Osteocyte (in vitro differentiated cells): ENCODE data around the gene KRTAP9-9. TPM values are rescaled to one million over a fixed set of nuclear protein-coding genes. Genes with fewer than 3 reads are reported as not detected.
"Not testable (repeated sequence)": the region's sequence is repeated elsewhere in the genome, so short reads cannot be mapped to it uniquely, and the experiment has no call there.

ENCODE experiments used
- DNase-seq: peaks from one replicate; pipeline ENCODE4 v3.0.0; 2021; ENCODE audit warnings: mixed read lengths; ENCODE audit not compliant: unreplicated experiment; ENCODE audit errors: extremely low spot score
- H3K27ac Mint-ChIP-seq: one replicate; pipeline ENCODE4 v1.8.0; 2021; ENCODE audit warnings: mild to moderate bottlenecking, mixed read lengths; ENCODE audit not compliant: unreplicated experiment
- H3K27me3 Mint-ChIP-seq: one replicate; pipeline ENCODE4 v1.8.0; 2021; ENCODE audit warnings: mixed read lengths; ENCODE audit not compliant: unreplicated experiment
- H3K36me3 Mint-ChIP-seq: one replicate; pipeline ENCODE4 v1.8.0; 2021; ENCODE audit warnings: mixed read lengths; ENCODE audit not compliant: unreplicated experiment
- H3K4me1 Mint-ChIP-seq: one replicate; pipeline ENCODE4 v1.8.0; 2021; ENCODE audit warnings: mixed read lengths; ENCODE audit not compliant: unreplicated experiment
- H3K4me3 Mint-ChIP-seq: one replicate; pipeline ENCODE4 v1.8.0; 2021; ENCODE audit warnings: mild to moderate bottlenecking, moderate library complexity, mixed read lengths; ENCODE audit not compliant: unreplicated experiment
- H3K9me3 Mint-ChIP-seq: one replicate; pipeline ENCODE4 v1.8.0; 2021; ENCODE audit warnings: mixed read lengths; ENCODE audit not compliant: unreplicated experiment
- total RNA-seq: library from RNA; stranded (reverse); gene quantifications from 2 replicates; pipeline ENCODE4 v1.2.1, GENCODE V29; 2021
- TF ChIP-seq, protein P1 (sequence below): fragments of 200-600 bp; sonication (generic); IDR thresholded peaks from 2 replicates; pipeline ENCODE4 v1.5.0; 2021; ENCODE audit warnings: antibody characterized with exemption, mild to moderate bottlenecking, moderate library complexity

KRTAP9-9 gene
- total RNA-seq, 1 donor from 2014 or later = not detected

GRCh38 chr17:41264599-41264998 is 9.4 kb downstream of the KRTAP9-9 start:
- TF ChIP-seq, protein P1, sequence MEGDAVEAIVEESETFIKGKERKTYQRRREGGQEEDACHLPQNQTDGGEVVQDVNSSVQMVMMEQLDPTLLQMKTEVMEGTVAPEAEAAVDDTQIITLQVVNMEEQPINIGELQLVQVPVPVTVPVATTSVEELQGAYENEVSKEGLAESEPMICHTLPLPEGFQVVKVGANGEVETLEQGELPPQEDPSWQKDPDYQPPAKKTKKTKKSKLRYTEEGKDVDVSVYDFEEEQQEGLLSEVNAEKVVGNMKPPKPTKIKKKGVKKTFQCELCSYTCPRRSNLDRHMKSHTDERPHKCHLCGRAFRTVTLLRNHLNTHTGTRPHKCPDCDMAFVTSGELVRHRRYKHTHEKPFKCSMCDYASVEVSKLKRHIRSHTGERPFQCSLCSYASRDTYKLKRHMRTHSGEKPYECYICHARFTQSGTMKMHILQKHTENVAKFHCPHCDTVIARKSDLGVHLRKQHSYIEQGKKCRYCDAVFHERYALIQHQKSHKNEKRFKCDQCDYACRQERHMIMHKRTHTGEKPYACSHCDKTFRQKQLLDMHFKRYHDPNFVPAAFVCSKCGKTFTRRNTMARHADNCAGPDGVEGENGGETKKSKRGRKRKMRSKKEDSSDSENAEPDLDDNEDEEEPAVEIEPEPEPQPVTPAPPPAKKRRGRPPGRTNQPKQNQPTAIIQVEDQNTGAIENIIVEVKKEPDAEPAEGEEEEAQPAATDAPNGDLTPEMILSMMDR = no peak
- H3K4me1 Mint-ChIP-seq = no peaks in the 10 kb centered on the region
- no peak for DNase-seq
- no peak overlapping the region for H3K27ac Mint-ChIP-seq
- H3K9me3 Mint-ChIP-seq = no peaks in the 10 kb centered on the region
- H3K36me3 Mint-ChIP-seq = no peaks in the 10 kb centered on the region
- H3K27me3 Mint-ChIP-seq = no peaks in the 10 kb centered on the region
- H3K4me3 Mint-ChIP-seq = no peak overlapping the region

GRCh38 chr17:41265078-41265477 is 9.9 kb downstream of the KRTAP9-9 start, which contains the start of gene KRTAP9-6:
TSS of gene KRTAP9-6 (plus strand) at chr17:41265378. CDS start at chr17:41265378, 0 bp downstream.
- no peak for DNase-seq
- H3K27ac Mint-ChIP-seq = no peak within 1 kb of the TSS
- no peaks in the 10 kb centered on the region for H3K4me1 Mint-ChIP-seq
- no peaks in the 10 kb centered on the region for H3K36me3 Mint-ChIP-seq
- H3K4me3 Mint-ChIP-seq = no peak within 1 kb of the TSS
- H3K9me3 Mint-ChIP-seq = no peaks in the 10 kb centered on the region
- no peaks in the 10 kb centered on the region for H3K27me3 Mint-ChIP-seq
- TF ChIP-seq, protein P1 = no peak

GRCh38 chr17:41267711-41268110 is 12.5 kb downstream of the KRTAP9-9 start:
- Mint-ChIP-seq H3K4me3 (no peak overlapping the region), H3K27me3 (no peaks in the 10 kb centered on the region), H3K36me3 (no peaks in the 10 kb centered on the region), H3K27ac (no peak overlapping the region), H3K4me1 (no peaks in the 10 kb centered on the region), H3K9me3 (no peaks in the 10 kb centered on the region)
- TF ChIP-seq, protein P1 = no peak
- no peak for DNase-seq

- H3K9me3 Mint-ChIP-seq, H3K36me3 Mint-ChIP-seq, H3K27ac Mint-ChIP-seq, DNase-seq, H3K4me3 Mint-ChIP-seq, H3K4me1 Mint-ChIP-seq, H3K27me3 Mint-ChIP-seq: not testable (repeated sequence)
Observed at GRCh38 chr17:41271323-41271722, 16.1 kb downstream of the KRTAP9-9 start.

DNA sequence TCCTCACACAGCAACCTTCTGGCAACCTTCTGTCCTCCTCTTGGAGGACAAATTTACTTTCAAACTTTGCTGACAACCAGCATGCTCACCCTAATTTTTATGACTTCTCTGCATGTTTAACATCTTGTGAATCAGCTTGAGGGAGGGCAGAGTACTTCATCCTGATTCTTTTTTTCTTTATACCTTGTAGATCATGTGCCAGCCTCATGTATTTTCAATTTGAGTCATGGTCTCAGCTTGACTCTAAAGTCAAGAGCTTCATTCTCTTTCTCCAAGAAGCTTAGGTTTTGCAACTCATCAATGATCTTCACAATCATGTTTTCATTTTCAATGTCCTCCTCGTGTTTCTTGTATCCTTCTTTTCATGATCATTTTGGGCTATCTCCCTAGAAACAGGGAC is 16.7 kb downstream of the KRTAP9-9 start:
- H3K4me1 Mint-ChIP-seq = no peaks in the 10 kb centered on the region
- H3K27ac Mint-ChIP-seq = no peak overlapping the region
- TF ChIP-seq, protein P1 = no peak
- H3K9me3 Mint-ChIP-seq = no peaks in the 10 kb centered on the region
- H3K27me3 Mint-ChIP-seq = peaks cover 2% of the 10 kb centered on the region
- no peak for DNase-seq
- no peaks in the 10 kb centered on the region for H3K36me3 Mint-ChIP-seq
- H3K4me3 Mint-ChIP-seq = no peak overlapping the region

- not testable (repeated sequence) for DNase-seq, H3K4me1 Mint-ChIP-seq, H3K36me3 Mint-ChIP-seq, H3K4me3 Mint-ChIP-seq, H3K27ac Mint-ChIP-seq, H3K9me3 Mint-ChIP-seq, H3K27me3 Mint-ChIP-seq
Observed at GRCh38 chr17:41275648-41276190, 20.5 kb downstream of the KRTAP9-9 start, which contains the start of gene KRTAP9-7. TSS of gene KRTAP9-7 (plus strand) at chr17:41275698. CDS start at chr17:41275698, 0 bp downstream.
